Measurements from ENCODE around the gene SMIM32.

GRCh38 chr5:136166909-136167308 lies 26.1 kb downstream of the SMIM32 start:
- TF ChIP-seq CTCF (conservative IDR thresholded peaks at IDR 0.05): no peak
- no peak for TF ChIP-seq EZH2 (IDR thresholded peaks at IDR 0.05; ENCODE audit: low read depth)
